ENCODE measurements around the gene SEZ6.

Gene SEZ6

DNA sequence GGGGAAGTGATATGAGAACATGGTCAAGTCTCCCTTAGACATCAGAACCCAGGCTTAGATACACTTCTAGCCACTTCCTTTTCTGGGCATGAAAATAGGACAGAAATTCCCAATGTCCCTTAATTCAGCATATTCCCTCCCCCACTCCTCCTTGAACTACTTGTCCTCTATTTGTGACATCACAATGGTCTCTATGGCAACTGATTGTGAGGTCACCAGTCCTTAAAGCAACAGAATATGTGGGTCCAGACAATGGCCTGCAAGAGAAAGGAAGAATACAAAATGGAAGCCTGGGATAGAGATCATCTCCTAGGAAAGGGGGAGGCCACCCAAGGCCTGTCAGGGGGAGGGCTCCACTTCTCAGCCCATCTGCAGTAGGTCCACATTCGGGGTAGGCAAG lies 6.7 kb upstream of the SEZ6 start:
- Histone ChIP-seq H3K4me2 (ENCODE audit: low read depth, low read length) (no peak overlapping the region), H3K9me3 (replicated peaks; ENCODE audit: insufficient read depth, low read length) (no peaks in the 10 kb centered on the region), H3K4me1 (ENCODE audit: low read length) (no peaks in the 10 kb centered on the region), H4K20me1 (ENCODE audit: insufficient read depth, low read length) (no peaks in the 10 kb centered on the region), H3K9ac (ENCODE audit: low read length) (no peak overlapping the region), H3K27me3 (replicated peaks; ENCODE audit: insufficient read depth, low read length) (peaks cover 48% of the 10 kb centered on the region), H3K9me2 (replicated peaks; ENCODE audit: insufficient read depth, low read length) (no peaks in the 10 kb centered on the region), H3F3A (ENCODE audit: insufficient read depth, low read length) (no peaks in the 10 kb centered on the region), H3K79me2 (ENCODE audit: low read length) (no peaks in the 10 kb centered on the region), H3K27ac (ENCODE audit: low read length) (no peak overlapping the region), H2AFZ (ENCODE audit: low read length) (no peak overlapping the region), H3K36me3 (replicated peaks; ENCODE audit: insufficient read depth, low read length) (no peaks in the 10 kb centered on the region), H3K4me3 (ENCODE audit: low read length) (no peak overlapping the region)
- TF ChIP-seq EZH2phosphoT487 (IDR thresholded peaks at IDR 0.05; ENCODE audit: low read length): no peak
- no peak for TF ChIP-seq EZH2 (optimal IDR thresholded peaks at IDR 0.05; ENCODE audit: low read depth, low read length)
- TF ChIP-seq, protein P1, sequence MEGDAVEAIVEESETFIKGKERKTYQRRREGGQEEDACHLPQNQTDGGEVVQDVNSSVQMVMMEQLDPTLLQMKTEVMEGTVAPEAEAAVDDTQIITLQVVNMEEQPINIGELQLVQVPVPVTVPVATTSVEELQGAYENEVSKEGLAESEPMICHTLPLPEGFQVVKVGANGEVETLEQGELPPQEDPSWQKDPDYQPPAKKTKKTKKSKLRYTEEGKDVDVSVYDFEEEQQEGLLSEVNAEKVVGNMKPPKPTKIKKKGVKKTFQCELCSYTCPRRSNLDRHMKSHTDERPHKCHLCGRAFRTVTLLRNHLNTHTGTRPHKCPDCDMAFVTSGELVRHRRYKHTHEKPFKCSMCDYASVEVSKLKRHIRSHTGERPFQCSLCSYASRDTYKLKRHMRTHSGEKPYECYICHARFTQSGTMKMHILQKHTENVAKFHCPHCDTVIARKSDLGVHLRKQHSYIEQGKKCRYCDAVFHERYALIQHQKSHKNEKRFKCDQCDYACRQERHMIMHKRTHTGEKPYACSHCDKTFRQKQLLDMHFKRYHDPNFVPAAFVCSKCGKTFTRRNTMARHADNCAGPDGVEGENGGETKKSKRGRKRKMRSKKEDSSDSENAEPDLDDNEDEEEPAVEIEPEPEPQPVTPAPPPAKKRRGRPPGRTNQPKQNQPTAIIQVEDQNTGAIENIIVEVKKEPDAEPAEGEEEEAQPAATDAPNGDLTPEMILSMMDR (IDR thresholded peaks at IDR 0.05; ENCODE audit: low read length): no peak
- DNase-seq: no peak

DNA sequence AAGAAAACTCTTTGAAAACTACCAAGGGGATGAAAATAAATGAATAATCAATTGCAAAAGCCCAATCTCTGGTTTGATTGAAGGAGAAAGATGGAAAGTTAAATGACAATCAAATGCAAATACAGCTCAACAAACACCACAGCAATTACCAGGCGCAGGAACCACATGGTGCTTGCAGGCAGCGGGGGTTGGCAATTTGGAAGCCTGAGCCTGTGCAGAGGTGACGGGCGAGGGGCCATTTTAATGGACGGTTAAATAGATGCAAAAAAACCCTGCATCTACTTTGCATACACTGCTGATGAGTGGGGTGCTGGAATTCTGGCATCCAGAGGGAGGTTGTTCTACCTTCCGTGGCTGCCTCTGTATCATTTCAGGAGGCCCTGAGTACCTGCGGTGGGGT lies 4.8 kb upstream of the SEZ6 start:
- no peak overlapping the region for H3K27ac ChIP-seq (ENCODE audit: low read length)
- H3K9ac ChIP-seq (ENCODE audit: low read length): no peak overlapping the region
- no peak overlapping the region for H2AFZ ChIP-seq (ENCODE audit: low read length)
- TF ChIP-seq EZH2 (optimal IDR thresholded peaks at IDR 0.05; ENCODE audit: low read depth, low read length) (no peak), EZH2phosphoT487 (IDR thresholded peaks at IDR 0.05; ENCODE audit: low read length) (no peak)
- TF ChIP-seq, protein P1 (IDR thresholded peaks at IDR 0.05; ENCODE audit: low read length): no peak
- no peak overlapping the region for H3K4me3 ChIP-seq (ENCODE audit: low read length)
- peaks cover 47% of the 10 kb centered on the region for H3K27me3 ChIP-seq (replicated peaks; ENCODE audit: insufficient read depth, low read length)
- H3K36me3 ChIP-seq (replicated peaks; ENCODE audit: insufficient read depth, low read length): no peaks in the 10 kb centered on the region
- H4K20me1 ChIP-seq (ENCODE audit: insufficient read depth, low read length): no peaks in the 10 kb centered on the region
- no peaks in the 10 kb centered on the region for H3K9me2 ChIP-seq (replicated peaks; ENCODE audit: insufficient read depth, low read length)
- no peaks in the 10 kb centered on the region for H3F3A ChIP-seq (ENCODE audit: insufficient read depth, low read length)
- no peak for DNase-seq
- H3K79me2 ChIP-seq (ENCODE audit: low read length): no peaks in the 10 kb centered on the region
- no peaks in the 10 kb centered on the region for H3K9me3 ChIP-seq (replicated peaks; ENCODE audit: insufficient read depth, low read length)
- no peak overlapping the region for H3K4me2 ChIP-seq (ENCODE audit: low read depth, low read length)
- no peaks in the 10 kb centered on the region for H3K4me1 ChIP-seq (ENCODE audit: low read length)

DNA sequence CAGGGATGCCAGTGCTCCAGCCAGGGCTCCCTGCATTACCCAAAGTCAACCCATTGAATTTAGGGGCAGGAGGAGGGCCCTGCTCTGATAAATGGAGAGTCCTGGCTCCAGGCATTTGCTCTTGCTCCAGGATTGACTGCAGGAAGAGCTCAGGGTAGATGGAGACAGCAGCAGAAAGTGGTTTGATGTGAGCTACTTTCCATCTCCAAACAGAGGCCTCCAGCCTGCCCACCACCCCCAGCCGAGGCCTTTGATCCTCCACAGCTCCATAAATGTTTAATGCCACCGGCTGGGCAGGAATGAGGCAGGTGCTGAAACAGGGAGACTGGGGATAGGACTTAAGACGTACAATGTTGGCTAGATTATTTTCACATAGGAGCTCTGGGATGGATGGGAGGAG lies 4.3 kb upstream of the SEZ6 start:
- Histone ChIP-seq H3K4me3 (ENCODE audit: low read length) (no peak overlapping the region), H2AFZ (ENCODE audit: low read length) (no peak overlapping the region), H3F3A (ENCODE audit: insufficient read depth, low read length) (no peaks in the 10 kb centered on the region), H3K27ac (ENCODE audit: low read length) (no peak overlapping the region), H3K9me2 (replicated peaks; ENCODE audit: insufficient read depth, low read length) (no peaks in the 10 kb centered on the region), H3K4me2 (ENCODE audit: low read depth, low read length) (no peak overlapping the region), H3K79me2 (ENCODE audit: low read length) (no peaks in the 10 kb centered on the region), H4K20me1 (ENCODE audit: insufficient read depth, low read length) (no peaks in the 10 kb centered on the region), H3K27me3 (replicated peaks; ENCODE audit: insufficient read depth, low read length) (peaks cover 46% of the 10 kb centered on the region), H3K36me3 (replicated peaks; ENCODE audit: insufficient read depth, low read length) (no peaks in the 10 kb centered on the region), H3K9me3 (replicated peaks; ENCODE audit: insufficient read depth, low read length) (no peaks in the 10 kb centered on the region), H3K4me1 (ENCODE audit: low read length) (no peaks in the 10 kb centered on the region), H3K9ac (ENCODE audit: low read length) (no peak overlapping the region)
- no peak for DNase-seq
- TF ChIP-seq EZH2 (optimal IDR thresholded peaks at IDR 0.05; ENCODE audit: low read depth, low read length) (no peak), EZH2phosphoT487 (IDR thresholded peaks at IDR 0.05; ENCODE audit: low read length) (no peak)
- TF ChIP-seq, protein P1 (IDR thresholded peaks at IDR 0.05; ENCODE audit: low read length): no peak

All from MM.1S (cell line).